ENCODE measurements around the gene MEI1.

DNA sequence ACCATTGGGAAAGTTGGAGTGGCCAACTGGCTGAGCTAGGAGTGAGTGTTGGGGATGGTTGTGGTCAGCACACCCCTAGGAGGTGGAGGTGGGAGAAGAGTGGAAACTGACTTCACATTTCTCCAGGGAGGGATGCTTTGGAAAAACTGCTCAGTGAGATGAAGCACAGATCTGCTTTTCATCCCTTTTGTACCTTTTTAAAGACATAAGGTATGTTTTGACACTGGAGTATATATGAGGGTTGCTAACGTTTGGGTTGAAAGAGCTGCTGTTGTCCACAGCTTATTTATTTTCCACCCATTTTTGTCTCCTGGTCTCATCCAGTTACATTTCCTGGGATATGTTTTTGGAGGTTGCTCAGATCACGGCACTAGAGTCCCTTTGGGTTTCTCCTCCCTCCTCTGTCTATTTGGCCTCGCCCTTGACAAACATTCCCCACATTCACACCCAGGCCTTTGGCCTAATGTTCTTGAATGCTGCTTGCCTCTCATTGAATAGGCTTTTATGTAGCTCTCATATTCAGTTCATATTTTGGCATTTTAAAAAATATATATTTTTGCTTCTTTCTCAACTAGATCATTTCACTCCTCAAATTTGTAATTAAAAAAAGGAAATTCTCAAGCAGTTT, 141.9 kb downstream of the MEI1 start:
- TF ChIP-seq POLR2AphosphoS5 (IDR thresholded peaks at IDR 0.05), result no peak
- TF ChIP-seq EP300 (conservative IDR thresholded peaks at IDR 0.05; ENCODE audit: poor library complexity, severe bottlenecking), result no peak
- no peak for TF ChIP-seq CTCF (IDR thresholded peaks at IDR 0.05; ENCODE audit: poor library complexity, severe bottlenecking)
- TF ChIP-seq TAF1 (IDR thresholded peaks at IDR 0.05; ENCODE audit: low read depth), result no peak
- no peak for TF ChIP-seq RAD21 (conservative IDR thresholded peaks at IDR 0.05)
- no peak for TF ChIP-seq EZH2 (IDR thresholded peaks at IDR 0.05; ENCODE audit: borderline replicate concordance, insufficient read depth, low read length, poor library complexity, severe bottlenecking)
- TF ChIP-seq REST (IDR thresholded peaks at IDR 0.05; ENCODE audit: borderline replicate concordance), result no peak
- no peak for TF ChIP-seq SMC3 (conservative IDR thresholded peaks at IDR 0.05; ENCODE audit: poor library complexity)
- no peak for TF ChIP-seq MXI1 (conservative IDR thresholded peaks at IDR 0.05; ENCODE audit: poor library complexity, severe bottlenecking)
